ENCODE data around the gene SLC25A23.

DNA sequence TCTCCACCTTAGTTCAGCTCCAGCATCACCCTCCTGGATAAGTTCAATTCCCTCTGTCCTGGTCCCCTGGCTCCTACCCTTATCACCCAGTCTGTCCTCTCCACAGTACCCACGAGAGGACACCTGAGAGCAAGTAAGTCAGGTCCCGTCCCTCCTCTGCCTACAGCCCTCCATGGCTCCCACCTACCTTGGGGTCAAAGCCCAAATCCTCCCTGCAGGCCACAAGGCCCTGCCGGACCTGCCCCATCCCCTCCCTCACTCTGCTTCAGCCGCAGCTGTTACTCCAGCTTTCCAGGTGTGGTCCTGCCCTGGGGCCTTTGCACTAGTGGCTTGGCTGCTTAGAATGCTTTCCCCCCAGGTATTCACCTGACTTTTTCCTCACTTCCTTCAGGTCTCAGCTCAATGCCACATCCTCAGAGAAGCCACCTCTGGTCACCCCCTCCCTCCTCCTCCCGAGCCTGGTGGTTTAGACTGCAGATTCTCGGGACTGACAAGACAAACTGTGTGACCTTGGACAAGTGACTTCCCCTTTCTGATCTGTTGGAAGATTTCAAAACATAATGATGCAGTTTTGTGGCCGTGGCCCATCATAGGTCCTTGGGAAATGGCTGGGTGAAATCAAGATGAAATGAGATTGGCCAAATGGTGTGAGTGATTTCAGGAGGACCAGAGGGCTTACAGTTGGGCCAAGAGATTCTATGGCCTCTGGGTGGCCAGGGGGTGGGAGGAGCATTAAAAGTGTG is 38.9 kb upstream of the SLC25A23 start:
- TF ChIP-seq, protein P1, sequence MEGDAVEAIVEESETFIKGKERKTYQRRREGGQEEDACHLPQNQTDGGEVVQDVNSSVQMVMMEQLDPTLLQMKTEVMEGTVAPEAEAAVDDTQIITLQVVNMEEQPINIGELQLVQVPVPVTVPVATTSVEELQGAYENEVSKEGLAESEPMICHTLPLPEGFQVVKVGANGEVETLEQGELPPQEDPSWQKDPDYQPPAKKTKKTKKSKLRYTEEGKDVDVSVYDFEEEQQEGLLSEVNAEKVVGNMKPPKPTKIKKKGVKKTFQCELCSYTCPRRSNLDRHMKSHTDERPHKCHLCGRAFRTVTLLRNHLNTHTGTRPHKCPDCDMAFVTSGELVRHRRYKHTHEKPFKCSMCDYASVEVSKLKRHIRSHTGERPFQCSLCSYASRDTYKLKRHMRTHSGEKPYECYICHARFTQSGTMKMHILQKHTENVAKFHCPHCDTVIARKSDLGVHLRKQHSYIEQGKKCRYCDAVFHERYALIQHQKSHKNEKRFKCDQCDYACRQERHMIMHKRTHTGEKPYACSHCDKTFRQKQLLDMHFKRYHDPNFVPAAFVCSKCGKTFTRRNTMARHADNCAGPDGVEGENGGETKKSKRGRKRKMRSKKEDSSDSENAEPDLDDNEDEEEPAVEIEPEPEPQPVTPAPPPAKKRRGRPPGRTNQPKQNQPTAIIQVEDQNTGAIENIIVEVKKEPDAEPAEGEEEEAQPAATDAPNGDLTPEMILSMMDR (IDR thresholded peaks at IDR 0.05 in 2 of 3, conservative IDR thresholded peaks at IDR 0.05 in 1 of 3; ENCODE audit: borderline replicate concordance in 1 of 3, insufficient read depth in 1 of 3, low read depth in 2 of 3, low read length in 2 of 3) = no peak
- TF ChIP-seq SIN3A (IDR thresholded peaks at IDR 0.05; ENCODE audit: low read depth) (no peak), YY1 (IDR thresholded peaks at IDR 0.05; ENCODE audit: extremely low read depth, insufficient replicate concordance, low read depth, low read length) (no peak), EZH2 (IDR thresholded peaks at IDR 0.05) (no peak), ZFX (IDR thresholded peaks at IDR 0.05) (no peak)

All from HCT116 (cell line).